PC-3 (cell line): Measurements from ENCODE around the gene FGF23. TPM values are rescaled to one million over a fixed set of nuclear protein-coding genes. Genes with fewer than 3 reads are reported as not detected.

ENCODE experiments used
- total RNA-seq: library from RNA; depleted of rRNA; stranded (reverse); fragments of >200 nt; gene quantifications from 2 replicates; pipeline ENCODE4 v1.2.3, GENCODE V29; 2014; rRNA removed

FGF23 gene
- total RNA-seq, 1 experiment from 2014 or later, result not detected

Other genes with a start within 250 kb of the FGF23 start
- gene CCND2, start 106.0 kb downstream of the FGF23 start, total RNA-seq, result not detected in 2 replicates
- 3.7 and 4.6 TPM in 2 replicates for gene TIGAR, start 58.5 kb downstream of the FGF23 start, total RNA-seq
- gene FGF6, start 66.1 kb upstream of the FGF23 start, total RNA-seq, result not detected in 2 replicates
- gene RAD51AP1, start 159.2 kb upstream of the FGF23 start, total RNA-seq, result 15.9 and 24.7 TPM in 2 replicates
- 49.4 and 58.6 TPM in 2 replicates for gene DYRK4, start 182.5 kb upstream of the FGF23 start, total RNA-seq